AG09309 (cell line): ENCODE results near the gene PAQR7.
"Not testable (repeated sequence)": the region's sequence is repeated elsewhere in the genome, so short reads cannot be mapped to it uniquely, and the experiment has no call there.

Experiments used
- DNase-seq: peaks from one replicate; pipeline ENCODE4 v3.0.0-alpha.2; 2010; ENCODE audit warnings: low read depth
- H3K4me3 ChIP-seq: 2 replicates; pipeline ENCODE4 v1.5.1; 2011; ENCODE audit warnings: mild to moderate bottlenecking, low read depth, low read length, moderate library complexity; ENCODE audit not compliant: control insufficient read depth
- TF ChIP-seq, protein P1 (sequence below): IDR thresholded peaks from 2 replicates; pipeline ENCODE4 v1.5.1; 2011; ENCODE audit warnings: mild to moderate bottlenecking, low read depth, low read length, inconsistent platforms; ENCODE audit not compliant: insufficient read depth, control insufficient read depth; ENCODE audit errors: missing control alignments

PAQR7 gene

DNA sequence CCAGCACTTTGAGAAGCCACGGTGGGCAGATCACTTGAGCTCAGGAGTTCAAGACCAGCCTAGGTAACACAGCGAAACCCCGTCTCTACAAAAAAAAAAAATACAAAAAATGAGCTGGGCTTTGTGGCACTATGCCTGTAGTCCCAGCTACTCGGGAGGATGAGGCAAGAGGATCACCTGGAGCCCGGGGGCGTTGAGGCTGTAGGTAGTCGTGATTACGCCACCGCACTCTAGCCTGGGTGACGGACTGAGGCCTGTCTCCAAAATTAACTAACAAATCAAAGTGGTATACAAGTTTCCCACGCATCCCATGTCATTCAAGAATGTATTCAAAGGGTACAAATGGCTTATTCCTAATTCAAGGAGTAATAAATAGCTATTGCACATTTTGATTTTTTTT is 18.7 kb downstream of the PAQR7 start:
- no peak for DNase-seq
- no peak overlapping the region for H3K4me3 ChIP-seq
- TF ChIP-seq, protein P1, sequence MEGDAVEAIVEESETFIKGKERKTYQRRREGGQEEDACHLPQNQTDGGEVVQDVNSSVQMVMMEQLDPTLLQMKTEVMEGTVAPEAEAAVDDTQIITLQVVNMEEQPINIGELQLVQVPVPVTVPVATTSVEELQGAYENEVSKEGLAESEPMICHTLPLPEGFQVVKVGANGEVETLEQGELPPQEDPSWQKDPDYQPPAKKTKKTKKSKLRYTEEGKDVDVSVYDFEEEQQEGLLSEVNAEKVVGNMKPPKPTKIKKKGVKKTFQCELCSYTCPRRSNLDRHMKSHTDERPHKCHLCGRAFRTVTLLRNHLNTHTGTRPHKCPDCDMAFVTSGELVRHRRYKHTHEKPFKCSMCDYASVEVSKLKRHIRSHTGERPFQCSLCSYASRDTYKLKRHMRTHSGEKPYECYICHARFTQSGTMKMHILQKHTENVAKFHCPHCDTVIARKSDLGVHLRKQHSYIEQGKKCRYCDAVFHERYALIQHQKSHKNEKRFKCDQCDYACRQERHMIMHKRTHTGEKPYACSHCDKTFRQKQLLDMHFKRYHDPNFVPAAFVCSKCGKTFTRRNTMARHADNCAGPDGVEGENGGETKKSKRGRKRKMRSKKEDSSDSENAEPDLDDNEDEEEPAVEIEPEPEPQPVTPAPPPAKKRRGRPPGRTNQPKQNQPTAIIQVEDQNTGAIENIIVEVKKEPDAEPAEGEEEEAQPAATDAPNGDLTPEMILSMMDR = no peak

DNA sequence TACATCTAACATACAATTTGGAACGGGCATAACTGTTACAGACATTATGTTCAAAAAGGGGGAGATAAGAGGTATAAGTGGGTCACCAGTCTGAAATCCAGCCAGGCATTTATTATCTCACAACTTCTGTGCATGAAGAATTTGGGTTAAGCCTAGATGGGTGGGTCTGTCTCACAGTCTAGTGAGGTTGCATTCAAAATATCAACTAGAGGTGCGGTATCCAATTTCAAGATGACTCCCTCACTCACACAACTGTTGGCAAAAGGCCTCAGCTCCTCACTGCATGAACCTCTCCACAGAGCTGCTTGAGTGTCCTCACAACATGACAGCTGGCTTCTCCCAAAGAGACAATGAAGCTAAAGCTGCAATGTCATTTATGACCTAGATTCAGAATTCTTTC is 21.0 kb downstream of the PAQR7 start:
- no peak for DNase-seq
- TF ChIP-seq, protein P1 = no peak
- no peak overlapping the region for H3K4me3 ChIP-seq

DNA sequence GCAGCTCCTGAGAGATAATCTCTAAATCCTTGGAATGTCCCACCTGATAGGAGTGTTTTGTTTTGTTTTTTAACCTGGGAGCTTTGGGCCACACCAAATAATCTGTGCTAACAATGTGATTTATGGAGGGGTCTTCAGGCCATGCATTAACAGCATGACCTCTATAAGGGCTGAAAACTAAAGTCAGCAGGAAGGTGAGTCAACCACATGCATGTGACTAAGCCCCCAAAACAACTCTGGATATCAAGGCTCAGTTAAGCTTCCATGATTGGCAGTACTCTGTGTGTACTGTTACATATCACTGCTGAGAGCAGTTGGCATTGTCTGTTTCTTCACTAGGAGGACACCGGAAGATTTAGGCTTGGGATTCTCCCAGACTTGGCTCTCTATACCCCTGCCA is 27.0 kb downstream of the PAQR7 start:
- DNase-seq = no peak
- TF ChIP-seq, protein P1 = no peak
- H3K4me3 ChIP-seq = no peak overlapping the region

DNA sequence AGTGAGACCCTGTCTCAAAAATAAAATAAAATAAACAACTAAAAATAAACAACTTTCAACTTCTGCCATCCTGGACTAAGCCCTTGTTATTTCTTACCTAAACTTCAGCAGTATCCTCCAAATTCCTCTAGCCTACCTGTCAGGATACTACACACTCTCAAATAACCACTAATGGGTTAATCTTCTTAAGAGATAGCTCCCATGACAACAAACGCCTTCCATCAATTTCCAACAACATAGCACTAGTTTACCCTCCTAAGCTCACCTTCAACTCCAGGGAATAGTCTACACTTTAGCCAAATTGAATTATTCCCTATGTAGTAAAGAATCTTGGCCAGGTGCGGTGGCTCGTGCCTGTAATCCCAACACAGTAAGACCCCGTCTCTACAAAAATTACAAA is 27.6 kb downstream of the PAQR7 start:
- no peak overlapping the region for H3K4me3 ChIP-seq
- DNase-seq = no peak
- TF ChIP-seq, protein P1 = no peak

DNA sequence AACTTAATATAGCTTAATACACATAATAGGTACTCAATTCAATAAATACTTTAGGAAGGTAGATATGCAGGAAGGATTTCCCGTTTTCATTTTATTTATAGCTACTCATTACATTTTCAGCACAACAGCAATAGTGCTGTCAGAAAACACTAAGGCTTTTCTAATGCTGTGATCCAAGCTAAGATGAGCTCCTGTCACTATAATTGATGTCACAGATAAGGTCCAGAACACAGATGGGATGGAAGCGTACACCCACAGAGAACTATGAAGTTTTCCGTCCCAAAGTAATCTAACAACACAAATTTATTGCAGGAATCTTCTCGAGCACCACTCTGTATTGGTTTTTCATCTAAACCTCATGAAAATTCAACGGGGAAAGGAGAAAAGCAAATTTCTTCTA is 29.8 kb downstream of the PAQR7 start:
- H3K4me3 ChIP-seq = no peak overlapping the region
- TF ChIP-seq, protein P1 = no peak
- DNase-seq = no peak

DNA sequence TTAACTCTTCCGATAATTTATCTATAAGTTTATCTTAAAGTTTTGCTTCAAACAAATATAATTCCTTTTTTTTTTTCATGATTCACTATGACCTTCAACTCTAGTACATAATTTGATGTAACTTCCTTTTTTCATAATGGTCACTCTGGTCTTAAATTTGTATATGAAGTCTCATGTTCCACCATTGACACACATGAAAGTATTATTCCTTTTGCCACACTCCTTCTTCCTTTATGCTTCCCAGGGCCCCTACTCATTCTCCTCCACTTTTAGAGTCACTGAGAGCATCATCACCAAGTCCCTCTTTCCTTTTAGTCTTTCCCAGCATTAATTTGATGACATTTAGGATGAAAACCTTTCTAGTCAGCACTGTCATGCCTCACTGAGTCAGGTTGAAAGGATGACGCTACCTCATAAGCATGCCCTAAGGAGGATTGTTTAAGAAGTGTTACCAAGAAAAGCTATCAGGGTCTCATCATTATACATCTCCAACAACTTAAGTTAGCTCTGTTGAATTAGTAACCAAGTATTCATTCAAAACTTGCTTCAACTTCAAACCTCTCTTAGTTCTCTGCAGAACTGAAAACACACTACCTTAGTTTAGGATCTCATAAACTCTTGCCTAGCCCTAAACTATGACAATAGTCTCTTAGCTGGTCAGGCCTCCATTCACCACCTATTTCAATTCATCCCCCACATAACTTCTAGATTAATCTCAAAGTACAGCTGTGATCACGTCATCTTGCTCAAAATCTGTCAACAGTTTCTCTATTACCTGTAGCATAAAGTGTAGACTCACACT is 30.8 kb downstream of the PAQR7 start:
- TF ChIP-seq, protein P1 = no peak
- DNase-seq = no peak
- H3K4me3 ChIP-seq = no peak overlapping the region

DNA sequence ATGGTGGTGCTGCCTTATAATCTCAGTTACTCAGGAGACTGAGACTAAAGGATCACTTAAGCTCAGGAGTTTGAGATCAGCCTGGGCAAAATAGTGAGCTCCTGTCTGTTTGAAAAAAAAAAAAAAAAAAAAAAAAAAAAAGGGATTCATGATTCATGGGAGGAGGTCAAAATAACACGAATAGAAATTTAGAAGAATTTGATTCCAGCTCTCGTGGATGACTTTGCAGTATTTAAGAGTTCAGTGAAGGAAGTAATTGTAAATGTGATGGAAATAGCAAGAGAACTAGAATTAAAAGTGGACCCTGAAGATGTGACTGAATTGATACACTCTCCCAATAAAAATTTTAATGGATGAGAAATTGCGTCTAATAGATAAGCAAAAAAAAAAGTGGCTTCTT is 32.0 kb downstream of the PAQR7 start:
- no peak for DNase-seq
- TF ChIP-seq, protein P1 = no peak
- no peak overlapping the region for H3K4me3 ChIP-seq

DNA sequence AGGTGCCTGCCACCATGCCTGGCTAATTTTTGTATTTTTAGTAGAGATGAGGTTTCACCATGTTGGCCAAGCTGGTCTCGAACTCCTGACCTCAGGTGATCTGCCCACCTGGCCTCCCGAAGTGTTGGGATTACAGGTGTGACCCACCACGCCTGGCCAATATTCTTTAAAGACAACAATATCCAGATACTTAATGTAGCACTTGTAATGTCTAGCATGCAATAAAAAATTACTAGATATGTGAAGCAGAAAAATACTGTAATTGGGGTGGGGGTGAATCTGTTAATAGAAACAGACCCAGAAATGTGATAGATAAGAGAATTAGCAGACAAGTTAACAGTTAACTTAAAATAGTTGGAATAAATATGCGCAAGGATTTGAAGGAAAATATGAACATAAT is 35.7 kb downstream of the PAQR7 start:
- not testable (repeated sequence) for DNase-seq, H3K4me3 ChIP-seq
